Coronary artery (tissue), 2 donors: ENCODE measurements around the gene TADA1.

Experiments used
- DNase-seq: peaks from one replicate; pipeline ENCODE4 v3.0.0-alpha.2; 2017; ENCODE audit warnings: low spot score
- H3K27ac ChIP-seq, 2 donors: fragments of 200-600 bp; sonication (generic); one replicate each; pipeline ENCODE4 v1.5.1; 2016 to 2019
- H3K4me3 ChIP-seq: fragments of 200-600 bp; sonication (generic); 2 replicates; pipeline ENCODE4 v1.5.1; 2016; ENCODE audit warnings: mild to moderate bottlenecking, moderate library complexity
- TF ChIP-seq, protein P1 (sequence below): fragments of 200-600 bp; sonication (generic); IDR thresholded peaks from one replicate; pipeline ENCODE4 v1.5.1; 2019; ENCODE audit warnings: antibody characterized with exemption

The TADA1 gene

GRCh38 chr1:166859597-166859996, 16.5 kb downstream of the TADA1 start:
- no peak overlapping the region for H3K4me3 ChIP-seq
- no peak for DNase-seq
- TF ChIP-seq, protein P1, sequence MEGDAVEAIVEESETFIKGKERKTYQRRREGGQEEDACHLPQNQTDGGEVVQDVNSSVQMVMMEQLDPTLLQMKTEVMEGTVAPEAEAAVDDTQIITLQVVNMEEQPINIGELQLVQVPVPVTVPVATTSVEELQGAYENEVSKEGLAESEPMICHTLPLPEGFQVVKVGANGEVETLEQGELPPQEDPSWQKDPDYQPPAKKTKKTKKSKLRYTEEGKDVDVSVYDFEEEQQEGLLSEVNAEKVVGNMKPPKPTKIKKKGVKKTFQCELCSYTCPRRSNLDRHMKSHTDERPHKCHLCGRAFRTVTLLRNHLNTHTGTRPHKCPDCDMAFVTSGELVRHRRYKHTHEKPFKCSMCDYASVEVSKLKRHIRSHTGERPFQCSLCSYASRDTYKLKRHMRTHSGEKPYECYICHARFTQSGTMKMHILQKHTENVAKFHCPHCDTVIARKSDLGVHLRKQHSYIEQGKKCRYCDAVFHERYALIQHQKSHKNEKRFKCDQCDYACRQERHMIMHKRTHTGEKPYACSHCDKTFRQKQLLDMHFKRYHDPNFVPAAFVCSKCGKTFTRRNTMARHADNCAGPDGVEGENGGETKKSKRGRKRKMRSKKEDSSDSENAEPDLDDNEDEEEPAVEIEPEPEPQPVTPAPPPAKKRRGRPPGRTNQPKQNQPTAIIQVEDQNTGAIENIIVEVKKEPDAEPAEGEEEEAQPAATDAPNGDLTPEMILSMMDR, result no peak
- H3K27ac ChIP-seq, result no peak overlapping the region

- H3K4me3 ChIP-seq, result no peak overlapping the region
- no peak overlapping the region for H3K27ac ChIP-seq
- TF ChIP-seq, protein P1, result no peak
- no peak for DNase-seq
Measured at GRCh38 chr1:166858726-166859419, 17.2 kb downstream of the TADA1 start.

GRCh38 chr1:166857995-166858394, 18.1 kb downstream of the TADA1 start:
- TF ChIP-seq, protein P1, result no peak
- no peak for DNase-seq
- Histone ChIP-seq H3K27ac (no peak overlapping the region), H3K4me3 (no peak overlapping the region)

DNA sequence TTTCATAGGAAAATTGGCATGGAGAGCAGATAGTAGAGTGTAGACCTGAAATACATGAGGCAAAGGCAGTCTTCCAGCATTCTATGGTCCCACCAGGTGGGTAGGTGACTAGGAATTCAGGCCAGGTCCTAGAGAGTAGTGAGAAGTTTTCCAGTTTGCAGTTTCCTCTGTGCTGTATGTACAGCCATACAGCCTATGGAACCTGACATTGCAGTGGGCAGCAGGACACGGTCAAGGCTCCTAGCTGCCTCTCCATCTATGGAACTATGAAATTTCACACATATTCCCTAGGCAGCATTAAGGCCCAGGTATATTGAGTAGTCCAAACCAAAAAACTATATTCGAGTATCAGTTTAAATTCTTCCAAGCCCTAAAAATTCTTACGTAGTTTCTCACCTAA, 20.5 kb downstream of the TADA1 start:
- DNase-seq, result no peak
- Histone ChIP-seq H3K27ac (no peak overlapping the region), H3K4me3 (no peak overlapping the region)
- TF ChIP-seq, protein P1, result no peak

- DNase-seq, result no peak
- H3K4me3 ChIP-seq, result no peak overlapping the region
- TF ChIP-seq, protein P1, result no peak
- no peak overlapping the region for H3K27ac ChIP-seq
Measured at GRCh38 chr1:166852918-166853317, 23.1 kb downstream of the TADA1 start.

DNA sequence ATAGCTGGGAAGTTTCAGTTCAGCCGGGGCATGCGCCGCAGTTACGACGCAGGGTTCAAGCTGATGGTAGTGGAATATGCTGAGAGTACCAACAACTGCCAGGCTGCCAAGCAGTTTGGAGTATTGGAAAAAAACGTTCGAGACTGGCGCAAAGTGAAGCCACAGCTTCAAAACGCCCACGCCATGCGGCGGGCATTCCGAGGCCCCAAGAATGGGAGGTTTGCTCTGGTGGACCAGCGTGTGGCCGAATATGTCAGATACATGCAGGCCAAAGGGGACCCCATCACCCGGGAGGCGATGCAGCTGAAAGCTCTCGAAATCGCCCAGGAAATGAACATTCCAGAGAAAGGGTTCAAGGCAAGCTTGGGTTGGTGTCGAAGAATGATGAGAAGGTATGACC, 26.9 kb downstream of the TADA1 start:
- no peak for DNase-seq
- Histone ChIP-seq H3K4me3 (no peak overlapping the region), H3K27ac (no peak overlapping the region)
- TF ChIP-seq, protein P1, result no peak

DNA sequence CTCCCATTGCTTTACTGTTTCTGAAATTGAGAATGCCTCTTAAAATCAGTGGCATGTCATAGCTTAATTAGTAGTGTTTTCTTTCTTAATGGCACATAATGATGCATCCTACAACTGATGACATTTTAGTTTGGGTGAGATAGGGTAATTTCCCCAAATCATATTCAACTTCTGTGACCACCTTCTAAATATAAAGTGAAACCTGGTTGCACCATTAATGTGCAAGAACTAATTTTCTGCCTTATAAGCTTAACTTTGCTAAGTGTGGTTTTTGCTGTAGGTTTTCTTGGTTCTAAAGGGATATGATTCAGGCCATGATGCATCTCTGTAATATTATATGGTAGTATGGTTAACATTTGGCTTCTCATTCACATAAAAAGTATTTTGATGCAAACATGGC, 27.9 kb downstream of the TADA1 start:
- no peak overlapping the region for H3K4me3 ChIP-seq
- TF ChIP-seq, protein P1, result no peak
- H3K27ac ChIP-seq, result no peak overlapping the region
- DNase-seq, result no peak
